ENCODE data around the gene TALDO1.

Gene TALDO1

GRCh38 chr11:770642-771616, 23.7 kb downstream of the TALDO1 start:
- no peak overlapping the region for H3K4me3 ChIP-seq (replicated peaks; ENCODE audit: low read depth, low read length)
- no peak for DNase-seq (ENCODE audit: extremely low read depth, low read depth)
- no peak for TF ChIP-seq CTCF (IDR thresholded peaks at IDR 0.05; ENCODE audit: low read depth, low read length, missing control alignments)

- DNase-seq (ENCODE audit: extremely low read depth, low read depth) = no peak
- H3K4me3 ChIP-seq (replicated peaks; ENCODE audit: low read depth, low read length) = no peak overlapping the region
- TF ChIP-seq CTCF (IDR thresholded peaks at IDR 0.05; ENCODE audit: low read depth, low read length, missing control alignments) = no peak
These were observed 24.4 kb downstream of the TALDO1 start for GRCh38 chr11:771617-772204.

GRCh38 chr11:772429-773390, 25.4 kb downstream of the TALDO1 start:
- DNase-seq (ENCODE audit: extremely low read depth, low read depth) = no peak
- TF ChIP-seq CTCF (IDR thresholded peaks at IDR 0.05; ENCODE audit: low read depth, low read length, missing control alignments) = no peak
- H3K4me3 ChIP-seq (replicated peaks; ENCODE audit: low read depth, low read length) = no peak overlapping the region

- H3K4me3 ChIP-seq (replicated peaks; ENCODE audit: low read depth, low read length) = no peak overlapping the region
- TF ChIP-seq CTCF (IDR thresholded peaks at IDR 0.05; ENCODE audit: low read depth, low read length, missing control alignments) = no peak
- no peak for DNase-seq (ENCODE audit: extremely low read depth, low read depth)
These were observed 26.2 kb downstream of the TALDO1 start for GRCh38 chr11:773425-773824.

- no peak overlapping the region for H3K4me3 ChIP-seq (replicated peaks; ENCODE audit: low read depth, low read length)
- no peak for TF ChIP-seq CTCF (IDR thresholded peaks at IDR 0.05; ENCODE audit: low read depth, low read length, missing control alignments)
- DNase-seq (ENCODE audit: extremely low read depth, low read depth) = no peak
These were observed 26.6 kb downstream of the TALDO1 start for GRCh38 chr11:773830-774229.

GRCh38 chr11:774873-775592, 27.8 kb downstream of the TALDO1 start:
- peak overlapping the region; percentile 97 for H3K4me3 ChIP-seq (replicated peaks; ENCODE audit: low read depth, low read length)
- TF ChIP-seq CTCF (IDR thresholded peaks at IDR 0.05; ENCODE audit: low read depth, low read length, missing control alignments) = no peak
- no peak for DNase-seq (ENCODE audit: extremely low read depth, low read depth)

Data from HFF-Myc (cell line).